Measurements from ENCODE around the gene CC2D2B.
A peak's percentile ranks its signal among the peaks of the same experiment; 100 is the strongest.
"Not testable (repeated sequence)": the region's sequence is repeated elsewhere in the genome, so short reads cannot be mapped to it uniquely, and the experiment has no call there.

CC2D2B gene

DNA sequence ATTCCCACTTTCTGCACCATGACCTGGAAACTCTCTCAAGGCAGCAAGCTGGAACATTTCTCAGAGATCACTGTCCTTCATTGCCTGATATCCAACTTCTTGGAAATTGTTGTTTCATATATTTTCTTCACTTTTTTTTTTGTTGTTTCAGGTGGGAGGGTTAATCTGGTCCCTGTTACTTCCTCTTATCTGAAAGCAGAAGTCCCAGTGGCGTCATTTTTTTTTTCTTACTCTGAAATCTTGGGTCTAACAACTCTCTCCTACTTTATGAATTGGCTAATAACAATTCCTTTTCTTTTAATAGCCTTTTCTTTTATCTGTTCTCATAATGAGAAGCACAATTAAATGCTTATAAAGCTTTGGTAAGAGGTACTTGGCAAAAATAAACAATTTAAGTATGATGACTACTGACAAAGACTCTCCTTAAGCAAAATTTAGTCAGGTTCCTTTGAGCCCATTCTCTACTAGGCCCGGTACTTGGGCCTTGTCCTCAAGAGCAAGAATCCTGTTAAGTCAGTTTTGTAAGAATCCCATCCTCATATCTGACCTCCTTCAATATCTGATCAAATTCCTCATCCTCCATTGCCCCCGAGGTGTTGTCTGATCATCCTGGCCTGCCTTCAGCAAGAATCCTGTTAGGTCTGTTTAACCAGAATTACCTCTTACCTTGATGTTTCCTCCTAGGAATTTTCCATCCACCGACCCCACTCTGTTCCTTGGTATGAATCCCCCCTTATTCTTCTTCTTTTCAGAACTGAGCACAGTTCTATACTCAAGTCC is 11.5 kb upstream of the CC2D2B start:
- DNase-seq: no peak
- intact Hi-C loops (cut with DNase I): no loop called here

DNA sequence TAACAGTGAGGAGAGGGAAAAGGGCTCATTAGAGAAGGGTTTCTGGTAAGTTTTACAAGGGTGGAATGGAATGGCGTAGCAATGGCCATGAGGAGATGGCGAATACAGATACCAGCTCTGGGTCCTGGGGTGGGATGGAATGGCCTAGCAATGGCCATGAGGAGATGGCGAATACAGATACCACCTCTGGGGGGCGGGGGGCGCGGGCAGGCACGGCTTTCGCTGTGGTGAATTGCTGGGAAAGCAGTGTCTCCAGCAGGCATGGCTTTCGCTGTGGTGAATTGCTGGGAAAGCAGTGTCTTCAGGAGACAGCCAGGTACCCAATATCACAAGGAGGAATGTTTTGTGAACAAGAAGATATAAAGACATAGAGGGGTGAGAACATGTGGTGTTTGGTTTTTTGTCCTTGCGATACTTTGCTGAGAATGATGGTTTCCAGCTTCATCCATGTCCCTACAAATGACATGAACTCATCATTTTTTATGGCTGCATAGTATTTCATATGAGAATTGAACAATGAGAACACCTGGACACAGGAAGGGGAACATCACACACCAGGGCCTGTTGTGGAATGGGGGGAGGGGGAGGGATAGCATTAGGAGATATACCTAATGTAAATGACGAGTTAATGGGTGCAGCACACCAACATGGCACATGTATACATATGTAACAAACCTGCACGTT is 1.7 kb upstream of the CC2D2B start:
- DNase-seq; intact Hi-C loops (cut with DNase I): not testable (repeated sequence)

DNA sequence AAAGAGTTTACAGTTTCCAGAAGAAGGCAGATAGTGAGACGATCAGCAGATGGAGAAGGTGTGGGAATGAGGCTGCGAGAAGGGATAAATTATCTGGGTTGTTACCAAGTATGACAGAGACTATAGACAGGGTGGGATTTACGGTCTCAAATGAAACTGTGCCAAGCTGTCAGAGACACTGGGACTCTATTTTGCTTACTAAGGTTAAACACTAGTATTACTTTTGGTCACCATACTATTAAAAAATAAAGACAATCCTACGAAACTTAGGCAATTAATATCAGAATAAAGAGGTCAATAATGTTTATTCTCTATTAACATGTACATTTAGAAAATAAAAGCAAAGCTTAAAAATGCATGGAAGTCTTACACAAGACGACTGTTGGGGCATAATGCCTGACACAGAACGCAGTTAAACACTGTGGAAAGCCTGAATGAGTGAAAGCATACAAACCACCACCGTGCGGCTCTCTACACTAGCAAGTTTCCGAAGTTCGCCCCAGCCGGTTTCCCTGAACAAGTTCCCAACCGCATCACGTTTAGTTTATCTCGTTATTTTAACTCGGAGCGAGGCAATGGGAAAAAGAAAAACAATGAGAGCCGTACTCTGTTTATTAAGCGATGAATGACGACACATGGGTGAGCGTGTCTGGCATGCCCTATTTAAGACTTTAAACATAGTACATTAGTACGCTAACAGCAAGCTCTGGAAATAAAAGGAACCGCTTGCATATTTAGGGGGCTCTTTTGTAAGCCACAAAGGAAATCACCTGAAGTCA is 909 bp upstream of the CC2D2B start:
- peak; percentile 33 to 85 (median 62) for DNase-seq
- intact Hi-C loops (cut with DNase I): no loop called here

DNA sequence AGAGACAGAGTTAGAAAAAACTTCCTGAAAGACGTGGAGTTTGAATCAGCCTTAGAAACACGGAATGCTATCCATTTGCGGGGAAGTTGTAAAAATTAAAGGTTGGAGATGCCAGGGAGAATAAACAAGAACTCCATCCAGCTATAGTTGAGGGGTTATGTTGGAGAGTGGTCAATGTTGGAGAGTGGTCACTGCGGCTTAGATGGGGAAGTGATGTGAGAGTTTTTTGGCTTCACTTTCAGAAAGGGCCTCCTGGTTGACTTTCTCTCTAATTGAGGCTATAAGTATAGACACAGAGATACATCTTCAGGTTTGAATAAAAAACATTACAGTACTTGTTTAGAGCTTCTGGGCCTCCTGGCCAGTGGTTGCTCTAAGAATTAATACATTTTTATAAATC is 675 bp downstream of the CC2D2B start:
- DNase-seq: no peak
- intact Hi-C loops (cut with DNase I): no loop called here

DNA sequence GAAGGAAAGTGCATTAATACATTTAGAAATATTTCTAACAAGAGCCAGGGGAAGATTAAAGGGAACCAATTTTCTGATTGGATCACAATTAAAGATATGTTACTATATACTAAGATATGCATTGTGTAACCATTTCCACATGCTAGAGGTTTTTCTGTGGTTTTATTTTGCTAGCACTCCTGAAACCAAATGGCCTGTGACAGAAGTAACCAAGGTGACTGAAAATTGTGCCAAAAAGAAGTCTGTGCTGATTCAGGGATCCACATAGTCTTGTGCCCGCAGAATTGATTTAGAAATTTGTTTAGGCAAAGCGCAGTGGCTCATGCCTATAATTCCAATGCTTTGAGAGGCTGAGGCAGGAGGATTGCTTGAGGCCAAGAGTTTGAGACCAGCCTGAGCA is 1.8 kb downstream of the CC2D2B start:
- intact Hi-C loops (cut with DNase I): no loop called here
- no peak for DNase-seq

DNA sequence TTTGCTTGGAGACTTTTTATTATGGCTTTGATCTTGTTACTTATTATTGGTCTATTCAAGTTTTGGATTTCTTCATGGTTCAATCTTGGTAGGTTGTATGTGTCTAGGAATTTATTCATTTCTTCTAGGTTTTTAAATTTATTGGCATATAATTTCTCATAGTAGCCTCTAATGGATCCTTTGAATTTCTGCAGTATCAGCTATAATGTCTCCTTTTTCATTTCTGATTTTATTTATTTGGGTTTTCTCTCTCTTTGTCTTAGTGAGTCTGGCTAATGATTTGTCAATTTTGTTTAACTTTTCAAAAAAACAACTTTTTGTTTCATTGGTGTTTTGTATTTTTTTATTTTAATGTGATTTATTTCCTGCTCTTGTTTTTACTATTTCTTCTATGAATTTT is 8.3 kb downstream of the CC2D2B start:
- intact Hi-C loops (cut with DNase I); DNase-seq: not testable (repeated sequence)

DNA sequence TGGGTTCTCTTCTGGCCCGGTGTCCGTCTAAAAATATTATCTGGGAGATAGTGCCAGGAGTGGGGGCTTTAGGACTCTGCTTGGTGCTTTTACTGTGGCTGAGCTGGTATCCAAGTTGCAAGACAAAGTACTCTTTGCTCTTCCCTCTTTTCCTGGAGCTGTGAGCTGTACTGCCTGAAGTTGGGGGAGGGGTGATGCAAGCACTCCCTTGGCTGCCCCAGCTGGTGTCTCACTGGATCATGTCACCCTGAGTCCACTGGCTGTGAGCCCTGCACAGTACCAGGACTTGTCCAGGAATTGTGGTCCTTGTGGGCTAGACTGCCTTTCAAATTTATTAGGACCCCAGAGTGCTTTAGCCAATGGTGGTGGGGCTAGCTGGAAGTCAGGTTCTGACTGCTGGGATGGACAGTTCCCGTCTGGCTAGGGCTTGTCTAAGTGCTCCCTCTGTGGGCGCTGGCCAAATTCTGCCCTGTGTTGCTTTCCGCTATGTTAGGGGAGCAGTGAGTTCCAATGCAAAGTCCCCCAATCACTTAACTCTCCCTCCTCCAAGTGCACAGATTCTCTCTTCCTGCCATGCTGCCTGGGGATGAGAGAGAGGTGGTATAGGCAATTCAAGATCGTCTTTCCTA is 13.1 kb downstream of the CC2D2B start:
- DNase-seq: peak in 4 of 42 donors; percentile 8 to 41 (median 16)
- intact Hi-C loops (cut with DNase I): no loop called here

DNA sequence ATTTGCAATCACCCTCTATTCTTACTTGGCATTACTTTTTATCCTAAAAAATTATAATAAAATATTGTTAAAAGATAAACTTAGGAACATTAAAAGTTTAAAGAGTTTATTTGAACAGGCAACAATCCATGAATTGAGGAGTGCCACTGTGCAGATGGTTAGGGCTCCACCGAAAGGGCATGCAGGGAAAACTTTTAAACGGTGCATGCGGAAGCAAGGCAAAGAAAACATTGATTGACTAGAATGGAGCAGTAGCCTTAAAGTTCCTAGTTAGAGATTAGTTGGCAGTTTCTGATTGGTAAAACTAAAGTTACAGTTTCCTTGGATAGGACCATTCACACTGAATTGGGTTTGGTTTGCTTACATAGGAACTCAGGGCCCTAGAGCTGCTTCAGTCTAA is 17.3 kb downstream of the CC2D2B start:
- intact Hi-C loops (cut with DNase I): no loop called here
- DNase-seq: no peak

DNA sequence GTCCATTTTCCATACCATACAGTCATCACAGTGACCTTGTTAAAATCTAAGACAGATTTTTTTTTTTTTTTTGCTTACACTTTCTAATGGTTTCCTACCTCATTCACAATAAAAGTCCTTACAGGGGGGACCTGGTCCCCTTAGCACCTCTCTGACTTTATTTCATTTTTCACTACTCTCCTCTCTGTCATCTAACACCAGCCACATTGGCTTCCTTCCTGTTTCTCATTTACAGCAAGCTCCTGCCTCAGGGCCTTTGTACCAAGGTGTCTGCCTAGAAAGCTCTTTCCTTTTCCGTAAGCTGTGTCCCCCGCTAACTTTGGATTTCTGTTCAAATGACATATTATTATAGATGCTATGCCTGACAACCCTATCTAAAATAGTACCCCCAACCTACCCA is 27.7 kb downstream of the CC2D2B start:
- DNase-seq: no peak
- intact Hi-C loops (cut with DNase I): no loop called here

DNA sequence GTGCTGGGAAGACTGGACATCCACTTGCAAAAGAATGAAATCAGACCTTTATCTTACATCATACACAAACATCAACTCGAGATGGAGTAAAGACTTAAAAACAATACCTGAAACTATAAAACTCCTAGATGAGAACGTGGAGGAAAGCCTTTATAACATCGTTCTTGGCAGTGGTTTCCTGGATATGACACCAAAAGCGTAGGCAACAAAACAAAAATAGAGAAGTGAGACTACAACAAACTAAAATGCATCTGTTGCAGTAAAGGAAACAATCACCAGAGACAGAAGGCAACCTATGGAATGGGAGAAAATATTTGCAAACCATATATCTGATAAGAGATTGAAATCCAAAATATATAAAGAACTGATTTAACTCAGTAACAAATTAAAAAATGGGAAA is 33.3 kb downstream of the CC2D2B start:
- intact Hi-C loops (cut with DNase I): no loop called here
- DNase-seq: no peak

DNA sequence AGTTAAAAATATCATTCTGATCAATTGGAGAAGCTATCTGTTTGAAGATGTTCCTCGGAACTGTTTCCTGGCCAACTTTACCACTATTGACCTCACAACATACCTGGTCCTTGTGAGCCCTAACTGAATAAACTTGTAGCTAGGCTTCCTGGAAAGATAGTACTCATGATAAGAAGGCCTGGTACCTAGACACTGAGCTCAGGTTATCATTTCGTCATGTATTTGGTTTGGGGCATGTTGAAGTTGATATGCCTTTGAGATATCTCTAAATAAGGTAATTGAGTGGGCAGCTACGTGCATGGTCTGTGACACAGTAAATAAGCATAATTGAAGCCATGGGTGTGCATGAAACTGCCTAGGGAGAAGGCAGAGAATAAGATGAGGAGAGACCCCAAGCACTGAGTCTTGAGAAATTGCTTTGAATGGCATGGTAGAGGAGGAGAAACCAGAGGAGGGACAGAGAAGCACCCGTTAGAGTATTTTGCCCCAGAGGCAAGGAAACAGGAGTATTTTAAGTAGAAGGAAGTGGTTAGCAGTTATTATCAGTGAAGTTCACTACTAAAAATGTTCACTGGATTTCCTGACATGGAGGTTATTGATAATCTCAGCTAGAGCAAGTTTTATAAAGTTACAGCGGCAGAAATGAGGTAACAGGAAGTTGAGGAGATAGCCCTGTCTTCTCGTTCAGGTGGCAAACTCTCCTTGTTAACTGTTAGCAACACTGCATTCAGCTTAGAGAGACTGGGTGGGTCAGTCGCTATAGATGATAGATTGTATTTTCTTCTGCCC is 55.6 kb downstream of the CC2D2B start:
- no peak for DNase-seq
- intact Hi-C loops (cut with DNase I): no loop called here

DNA sequence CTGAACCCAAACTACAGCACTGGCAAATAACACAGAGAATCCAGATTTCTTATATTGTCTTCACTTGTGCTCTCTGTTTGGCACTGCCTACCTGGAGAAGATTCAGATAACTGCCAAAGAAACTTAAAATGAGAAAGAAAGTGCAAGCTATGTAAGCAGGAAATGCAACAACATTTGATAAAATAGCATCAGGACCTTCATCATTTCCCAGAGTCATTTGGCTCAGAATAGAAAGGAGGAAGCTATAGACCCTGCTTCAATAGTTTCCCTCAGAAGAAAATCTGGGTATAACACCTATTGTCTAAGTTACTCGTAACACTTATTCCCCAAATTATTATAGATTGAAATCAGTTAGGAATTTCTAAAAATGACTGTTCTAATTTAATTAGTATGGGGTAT is 56.2 kb downstream of the CC2D2B start:
- DNase-seq: no peak
- intact Hi-C loops (cut with DNase I): no loop called here

DNA sequence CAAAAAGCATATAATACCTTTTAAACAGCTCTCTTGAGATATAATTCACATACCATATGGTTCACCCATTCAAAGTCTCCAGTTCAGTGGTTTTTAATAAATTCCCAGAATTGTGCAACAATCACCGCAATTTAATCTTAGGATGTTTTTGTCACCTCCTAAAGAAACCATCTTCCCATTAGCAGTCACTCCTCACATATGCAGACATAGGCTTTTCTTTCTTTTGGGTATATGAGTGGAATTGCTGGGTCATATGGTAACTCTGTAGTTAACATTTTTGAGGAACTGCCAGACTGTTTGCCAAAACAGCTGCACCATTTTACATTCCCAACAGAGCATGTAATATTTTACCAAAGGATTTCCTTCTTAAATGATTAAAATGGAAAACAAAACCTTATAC is 57.0 kb downstream of the CC2D2B start:
- intact Hi-C loops (cut with DNase I): no loop called here
- DNase-seq: no peak

DNA sequence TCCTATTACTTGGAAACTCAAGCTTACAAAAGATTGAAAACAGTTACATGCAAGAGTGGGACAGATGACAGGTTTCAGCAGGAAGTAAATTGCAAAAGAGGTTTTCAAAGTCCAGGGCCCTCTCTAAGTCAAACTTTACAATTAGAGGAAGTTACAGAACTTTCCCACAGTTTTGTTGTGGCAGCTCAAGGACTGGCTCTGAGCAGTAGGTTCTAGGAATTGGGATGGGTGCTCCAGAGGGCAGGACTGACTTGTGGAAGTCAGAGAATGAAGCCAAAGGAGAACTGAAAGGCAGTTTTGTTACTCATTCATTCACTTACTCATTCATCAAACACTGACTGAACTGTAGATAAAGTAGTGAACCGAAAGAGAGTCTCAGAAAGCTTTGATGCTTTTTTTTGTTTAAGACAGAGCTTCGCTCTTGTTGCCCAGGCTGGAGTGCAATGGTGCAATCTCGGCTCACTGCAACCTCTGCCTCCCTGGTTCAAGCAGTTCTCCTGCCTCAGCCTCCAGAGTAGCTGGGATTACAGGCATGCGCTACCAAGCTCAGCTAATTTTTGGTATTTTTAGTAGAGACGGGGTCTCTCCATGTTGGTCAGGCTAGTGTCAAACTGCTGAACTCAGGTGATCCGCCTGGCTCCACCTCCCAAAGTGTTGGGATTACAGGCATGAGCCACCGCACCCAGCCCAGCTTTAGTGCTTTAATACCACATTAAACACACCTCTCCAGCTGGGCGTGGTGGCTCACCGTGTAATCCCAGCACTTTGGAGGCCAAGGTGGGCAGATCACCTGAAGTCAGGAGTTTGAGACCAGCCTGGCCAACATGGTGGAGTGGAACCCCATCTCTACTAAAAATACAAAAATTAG is 68.8 kb downstream of the CC2D2B start:
- intact Hi-C loops (cut with DNase I): no loop called here
- DNase-seq: no peak

DNA sequence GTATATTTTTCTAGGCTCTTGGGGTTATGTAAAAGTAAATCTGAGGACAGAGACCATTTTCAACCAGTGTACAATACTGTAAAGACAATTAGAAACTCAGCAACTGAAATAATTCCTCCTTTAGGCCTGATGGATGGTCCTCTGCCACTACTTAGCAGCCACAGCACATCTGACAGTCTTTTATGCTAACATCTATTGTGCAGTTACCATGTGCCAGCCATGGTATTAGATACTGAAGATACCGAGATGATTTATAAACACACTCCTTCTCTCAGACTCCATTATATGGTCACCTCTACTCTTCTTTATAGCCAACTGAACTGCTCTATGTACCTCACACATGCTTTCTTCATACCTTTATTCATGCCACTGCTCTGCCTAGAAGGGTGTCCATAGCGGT is 74.4 kb downstream of the CC2D2B start:
- no peak for DNase-seq
- intact Hi-C loops (cut with DNase I): no loop called here

DNA sequence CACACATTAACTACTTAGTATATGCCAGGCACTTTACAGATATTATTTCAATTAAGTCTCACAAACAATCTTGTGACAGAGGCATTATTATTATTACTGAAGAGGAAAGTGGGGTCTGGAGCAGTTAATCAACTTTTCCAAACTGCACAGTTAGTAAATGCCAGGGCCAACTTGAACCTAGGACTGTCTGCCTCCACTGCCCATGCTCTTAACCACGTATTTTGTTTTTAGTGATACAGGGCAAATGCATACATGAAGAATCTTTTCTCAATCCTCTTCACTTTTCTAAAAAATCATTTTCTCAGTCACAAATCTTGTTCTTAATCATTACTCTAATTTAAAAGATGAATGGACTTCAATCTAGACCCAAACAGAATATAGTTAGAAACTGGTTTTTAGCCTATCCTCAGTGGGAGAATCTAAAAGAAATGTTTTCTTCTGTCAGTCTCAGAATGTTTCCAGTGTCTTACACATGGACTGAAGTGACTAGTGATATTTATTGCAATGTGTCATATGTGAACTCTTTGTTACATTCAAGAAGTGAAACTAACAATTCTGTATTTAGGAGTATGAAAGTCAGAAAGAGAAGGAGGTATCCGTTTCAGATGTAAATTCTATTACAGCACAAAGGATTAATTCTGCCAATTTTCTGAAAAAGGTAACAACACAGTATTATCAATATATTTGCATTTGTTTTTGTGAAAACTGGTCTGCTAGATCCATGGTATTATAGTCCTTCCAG is 80.1 kb downstream of the CC2D2B start:
- intact Hi-C loops (cut with DNase I): no loop called here
- no peak for DNase-seq

DNA sequence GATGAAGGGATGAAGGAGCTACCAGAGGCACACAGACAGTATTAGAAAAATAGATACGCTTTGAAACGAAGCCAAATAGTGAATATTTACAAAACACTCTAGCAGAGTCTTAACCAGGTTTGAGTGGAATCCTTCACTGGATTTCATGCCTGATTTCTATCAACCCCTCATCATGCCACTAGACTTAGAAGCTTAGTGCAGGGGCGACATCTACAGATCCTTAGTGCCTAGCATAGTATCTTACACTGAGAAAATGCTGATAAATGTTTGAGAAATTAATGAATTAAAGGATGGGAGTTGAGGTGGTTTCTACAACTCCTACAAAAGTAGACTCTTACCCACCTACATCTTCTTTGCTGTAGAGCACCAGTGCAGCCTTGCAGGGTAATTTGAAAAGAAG is 80.9 kb downstream of the CC2D2B start:
- intact Hi-C loops (cut with DNase I): no loop called here
- DNase-seq: no peak

Measured in head of caudate nucleus (tissue), 42 donors.